ENCODE measurements around the gene R3HDM1. TPM values are rescaled to one million over a fixed set of nuclear protein-coding genes. Genes with fewer than 3 reads are reported as not detected.

R3HDM1 gene
- total RNA-seq, 1 donor from 2014 or later: 17.8 TPM

GRCh38 chr2:135552887-135553286 lies 21.6 kb downstream of the R3HDM1 start:
- no peak for DNase-seq
- intact Hi-C loops (cut with micrococcal nuclease): no loop called here
- no peak for TF ChIP-seq CTCF (IDR thresholded peaks at IDR 0.05; ENCODE audit: borderline replicate concordance)
- peaks cover 7% of the 10 kb centered on the region for H3K4me1 ChIP-seq
- H3K27me3 ChIP-seq (ENCODE audit: low read depth): no peaks in the 10 kb centered on the region
- H3K4me3 ChIP-seq: no peak overlapping the region
- H3K27ac ChIP-seq (replicated peaks): no peak overlapping the region
- H3K36me3 ChIP-seq: no peaks in the 10 kb centered on the region
- no peaks in the 10 kb centered on the region for H3K9me3 ChIP-seq (replicated peaks)

- intact Hi-C loops (cut with micrococcal nuclease): no loop called here
- H3K36me3 ChIP-seq: no peaks in the 10 kb centered on the region
- H3K27me3 ChIP-seq (ENCODE audit: low read depth): no peaks in the 10 kb centered on the region
- no peaks in the 10 kb centered on the region for H3K9me3 ChIP-seq (replicated peaks)
- no peak overlapping the region for H3K27ac ChIP-seq (replicated peaks)
- no peak for DNase-seq
- H3K4me3 ChIP-seq: no peak overlapping the region
- peaks cover 16% of the 10 kb centered on the region for H3K4me1 ChIP-seq
- TF ChIP-seq CTCF (IDR thresholded peaks at IDR 0.05; ENCODE audit: borderline replicate concordance): no peak
Measured at GRCh38 chr2:135555311-135555710, 24.0 kb downstream of the R3HDM1 start.

- no peaks in the 10 kb centered on the region for H3K27me3 ChIP-seq (ENCODE audit: low read depth)
- no peaks in the 10 kb centered on the region for H3K36me3 ChIP-seq
- H3K27ac ChIP-seq (replicated peaks): no peak overlapping the region
- no peak overlapping the region for H3K4me3 ChIP-seq
- H3K9me3 ChIP-seq (replicated peaks): no peaks in the 10 kb centered on the region
- intact Hi-C loops (cut with micrococcal nuclease): no loop called here
- TF ChIP-seq CTCF (IDR thresholded peaks at IDR 0.05; ENCODE audit: borderline replicate concordance): no peak
- no peak for DNase-seq
- H3K4me1 ChIP-seq: peaks cover 16% of the 10 kb centered on the region
Measured at GRCh38 chr2:135557530-135557929, 26.2 kb downstream of the R3HDM1 start.

- intact Hi-C loops (cut with micrococcal nuclease): no loop called here
- Histone ChIP-seq H3K36me3 (no peaks in the 10 kb centered on the region), H3K27me3 (ENCODE audit: low read depth) (no peaks in the 10 kb centered on the region), H3K4me3 (no peak overlapping the region), H3K9me3 (replicated peaks) (no peaks in the 10 kb centered on the region), H3K4me1 (peaks cover 16% of the 10 kb centered on the region), H3K27ac (replicated peaks) (no peak overlapping the region)
- no peak for TF ChIP-seq CTCF (IDR thresholded peaks at IDR 0.05; ENCODE audit: borderline replicate concordance)
- DNase-seq: no peak
Measured at GRCh38 chr2:135561925-135562324, 30.6 kb downstream of the R3HDM1 start.

- Histone ChIP-seq H3K9me3 (replicated peaks) (no peaks in the 10 kb centered on the region), H3K4me1 (peaks cover 3% of the 10 kb centered on the region), H3K27ac (replicated peaks) (no peak overlapping the region), H3K27me3 (ENCODE audit: low read depth) (no peaks in the 10 kb centered on the region), H3K4me3 (no peak overlapping the region), H3K36me3 (no peaks in the 10 kb centered on the region)
- TF ChIP-seq CTCF (IDR thresholded peaks at IDR 0.05; ENCODE audit: borderline replicate concordance): no peak
- intact Hi-C loops (cut with micrococcal nuclease): no loop called here
- no peak for DNase-seq
Measured at GRCh38 chr2:135563793-135564192, 32.5 kb downstream of the R3HDM1 start.

GRCh38 chr2:135570884-135571283 lies 39.6 kb downstream of the R3HDM1 start:
- H3K9me3 ChIP-seq (replicated peaks): no peaks in the 10 kb centered on the region
- intact Hi-C loops (cut with micrococcal nuclease): no loop called here
- H3K4me3 ChIP-seq: no peak overlapping the region
- H3K27ac ChIP-seq (replicated peaks): no peak overlapping the region
- no peaks in the 10 kb centered on the region for H3K27me3 ChIP-seq (ENCODE audit: low read depth)
- no peak for TF ChIP-seq CTCF (IDR thresholded peaks at IDR 0.05; ENCODE audit: borderline replicate concordance)
- no peak for DNase-seq
- no peaks in the 10 kb centered on the region for H3K4me1 ChIP-seq
- H3K36me3 ChIP-seq: peaks cover 12% of the 10 kb centered on the region

Data from left ventricle myocardium inferior (tissue), 1 donor.